ENCODE results near the gene BNC2.

DNA sequence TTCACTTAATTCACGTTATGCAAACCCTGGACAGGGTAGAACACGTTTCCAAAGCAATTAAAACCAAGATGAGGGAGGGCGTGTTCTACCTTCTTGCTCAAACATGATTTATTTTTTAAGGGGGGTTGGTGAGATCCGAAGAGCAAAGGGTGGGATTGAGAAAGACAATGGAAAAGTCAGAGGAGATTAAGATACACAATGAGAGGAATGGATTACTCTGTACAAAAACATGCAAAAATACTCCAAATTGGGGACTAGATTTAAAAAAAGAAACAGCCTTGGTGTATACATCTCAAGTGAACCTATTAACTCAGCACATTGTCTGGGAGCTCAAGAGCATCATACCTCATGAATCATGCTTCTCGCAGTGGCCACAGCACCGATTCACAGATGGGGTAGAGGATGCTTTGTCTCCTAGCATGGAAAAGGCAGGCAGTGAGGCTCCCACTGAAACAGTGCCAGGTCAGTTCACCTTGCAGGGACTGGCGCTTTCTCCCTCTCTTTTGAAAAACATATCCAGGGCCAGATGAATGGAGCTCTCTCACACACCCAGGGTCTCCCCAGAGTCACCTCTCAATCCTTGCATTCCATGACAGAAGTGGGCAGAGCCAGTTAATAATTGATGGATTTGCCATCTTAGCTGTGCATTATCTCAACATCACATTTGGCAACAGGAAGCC lies 459.7 kb downstream of the BNC2 start:
- TF ChIP-seq CTCF (conservative IDR thresholded peaks at IDR 0.05 in 1 of 2, IDR thresholded peaks at IDR 0.05 in 1 of 2; ENCODE audit: low read depth in 1 of 2, low read length in 2 of 2) (no peak), EZH2 (IDR thresholded peaks at IDR 0.05; ENCODE audit: low read length, missing control alignments) (no peak)

Measured in fibroblast of lung (primary cell).